ENCODE measurements around the gene FKRP. TPM values are rescaled to one million over a fixed set of nuclear protein-coding genes. Genes with fewer than 3 reads are reported as not detected.

The FKRP gene
- total RNA-seq, 1 experiment from 2014 or later, result 24.1 TPM

DNA sequence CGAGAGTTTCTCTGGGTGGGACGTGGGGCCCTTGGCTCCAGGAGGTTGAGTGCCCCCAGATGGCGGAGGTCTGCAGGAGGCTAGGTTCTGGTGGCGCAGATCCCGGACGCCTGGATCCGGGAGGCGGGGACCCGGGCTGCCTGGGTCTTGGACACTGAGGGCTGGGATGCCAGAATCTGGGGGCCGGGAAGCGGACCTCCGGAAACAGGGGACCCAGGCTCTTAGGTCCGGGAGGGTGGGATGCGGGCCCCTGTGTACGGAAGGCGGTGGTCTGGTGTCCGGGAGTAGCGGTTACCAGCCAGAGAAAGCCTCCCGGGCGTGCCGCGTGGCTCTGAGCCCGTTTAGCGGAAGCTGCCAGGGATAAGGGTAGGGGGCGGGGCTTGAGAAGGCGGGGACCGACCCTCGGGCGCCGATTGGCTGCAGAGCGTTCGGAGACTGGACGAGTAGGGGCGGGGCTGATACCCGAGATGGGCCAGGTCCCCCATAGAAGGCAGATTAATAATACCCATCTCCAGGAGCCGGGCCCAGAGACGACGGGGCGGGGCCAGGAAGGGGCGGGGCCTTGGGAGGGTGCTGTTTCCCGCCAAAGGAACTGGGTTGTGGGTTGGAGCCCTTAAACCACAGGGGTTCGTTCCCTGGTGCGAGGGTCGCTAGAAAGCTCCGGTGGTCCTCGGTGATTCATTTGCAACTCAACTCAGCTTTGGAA, 42.6 kb downstream of the FKRP start, which contains the start of gene SLC1A5 (continued):
- TF ChIP-seq, protein P1, sequence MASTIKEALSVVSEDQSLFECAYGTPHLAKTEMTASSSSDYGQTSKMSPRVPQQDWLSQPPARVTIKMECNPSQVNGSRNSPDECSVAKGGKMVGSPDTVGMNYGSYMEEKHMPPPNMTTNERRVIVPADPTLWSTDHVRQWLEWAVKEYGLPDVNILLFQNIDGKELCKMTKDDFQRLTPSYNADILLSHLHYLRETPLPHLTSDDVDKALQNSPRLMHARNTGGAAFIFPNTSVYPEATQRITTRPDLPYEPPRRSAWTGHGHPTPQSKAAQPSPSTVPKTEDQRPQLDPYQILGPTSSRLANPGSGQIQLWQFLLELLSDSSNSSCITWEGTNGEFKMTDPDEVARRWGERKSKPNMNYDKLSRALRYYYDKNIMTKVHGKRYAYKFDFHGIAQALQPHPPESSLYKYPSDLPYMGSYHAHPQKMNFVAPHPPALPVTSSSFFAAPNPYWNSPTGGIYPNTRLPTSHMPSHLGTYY (CRISPR knock-in tag; IDR thresholded peaks at IDR 0.05), result no peak
- TF ChIP-seq CREM (CRISPR knock-in tag; IDR thresholded peaks at IDR 0.05) (0 out of 2 replicates have a peak, but pooled peaks have one; percentile 52), HMGA2 (CRISPR knock-in tag; IDR thresholded peaks at IDR 0.05) (no peak), TCF7 (CRISPR knock-in tag; IDR thresholded peaks at IDR 0.05; ENCODE audit: low read depth) (0 out of 2 replicates have a peak, but pooled peaks have one; percentile 21), CREB1 (CRISPR knock-in tag; IDR thresholded peaks at IDR 0.05) (no peak), ZNF232 (CRISPR knock-in tag; IDR thresholded peaks at IDR 0.05) (no peak; the same call in 1 of the 2 replicates), TP53 (CRISPR knock-in tag; IDR thresholded peaks at IDR 0.05) (0 out of 2 replicates have a peak, but pooled peaks have one; percentile 61), SMAD3 (CRISPR knock-in tag; IDR thresholded peaks at IDR 0.05; ENCODE audit: borderline replicate concordance) (0 out of 2 replicates have a peak, but pooled peaks have one; percentile 16), ETV6 (CRISPR knock-in tag; IDR thresholded peaks at IDR 0.05) (peak; percentile 44; the same call in 1 of the 2 replicates), NR1H2 (CRISPR knock-in tag; IDR thresholded peaks at IDR 0.05) (no peak), MYBL2 (CRISPR knock-in tag; IDR thresholded peaks at IDR 0.05) (no peak), NR2C2 (CRISPR knock-in tag; IDR thresholded peaks at IDR 0.05) (no peak), JAZF1 (CRISPR knock-in tag; IDR thresholded peaks at IDR 0.05) (no peak), RELA (CRISPR knock-in tag; IDR thresholded peaks at IDR 0.05; ENCODE audit: borderline replicate concordance) (no peak), ZNF671 (CRISPR knock-in tag; IDR thresholded peaks at IDR 0.05) (no peak), ELF4 (CRISPR knock-in tag; IDR thresholded peaks at IDR 0.05; ENCODE audit: low read depth) (no peak), ZBTB21 (CRISPR knock-in tag; IDR thresholded peaks at IDR 0.05; ENCODE audit: borderline replicate concordance) (no peak), NFATC4 (CRISPR knock-in tag; IDR thresholded peaks at IDR 0.05) (no peak), CBFB (CRISPR knock-in tag; IDR thresholded peaks at IDR 0.05; ENCODE audit: low read depth) (no peak), ZNF138 (CRISPR knock-in tag; conservative IDR thresholded peaks at IDR 0.05) (no peak)
- TF ChIP-seq, protein P2, sequence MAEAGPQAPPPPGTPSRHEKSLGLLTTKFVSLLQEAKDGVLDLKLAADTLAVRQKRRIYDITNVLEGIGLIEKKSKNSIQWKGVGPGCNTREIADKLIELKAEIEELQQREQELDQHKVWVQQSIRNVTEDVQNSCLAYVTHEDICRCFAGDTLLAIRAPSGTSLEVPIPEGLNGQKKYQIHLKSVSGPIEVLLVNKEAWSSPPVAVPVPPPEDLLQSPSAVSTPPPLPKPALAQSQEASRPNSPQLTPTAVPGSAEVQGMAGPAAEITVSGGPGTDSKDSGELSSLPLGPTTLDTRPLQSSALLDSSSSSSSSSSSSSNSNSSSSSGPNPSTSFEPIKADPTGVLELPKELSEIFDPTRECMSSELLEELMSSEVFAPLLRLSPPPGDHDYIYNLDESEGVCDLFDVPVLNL (CRISPR knock-in tag; IDR thresholded peaks at IDR 0.05; ENCODE audit: borderline replicate concordance, low read depth), result no peak; the same call in 1 of the 2 replicates
- TF ChIP-seq, protein P3, sequence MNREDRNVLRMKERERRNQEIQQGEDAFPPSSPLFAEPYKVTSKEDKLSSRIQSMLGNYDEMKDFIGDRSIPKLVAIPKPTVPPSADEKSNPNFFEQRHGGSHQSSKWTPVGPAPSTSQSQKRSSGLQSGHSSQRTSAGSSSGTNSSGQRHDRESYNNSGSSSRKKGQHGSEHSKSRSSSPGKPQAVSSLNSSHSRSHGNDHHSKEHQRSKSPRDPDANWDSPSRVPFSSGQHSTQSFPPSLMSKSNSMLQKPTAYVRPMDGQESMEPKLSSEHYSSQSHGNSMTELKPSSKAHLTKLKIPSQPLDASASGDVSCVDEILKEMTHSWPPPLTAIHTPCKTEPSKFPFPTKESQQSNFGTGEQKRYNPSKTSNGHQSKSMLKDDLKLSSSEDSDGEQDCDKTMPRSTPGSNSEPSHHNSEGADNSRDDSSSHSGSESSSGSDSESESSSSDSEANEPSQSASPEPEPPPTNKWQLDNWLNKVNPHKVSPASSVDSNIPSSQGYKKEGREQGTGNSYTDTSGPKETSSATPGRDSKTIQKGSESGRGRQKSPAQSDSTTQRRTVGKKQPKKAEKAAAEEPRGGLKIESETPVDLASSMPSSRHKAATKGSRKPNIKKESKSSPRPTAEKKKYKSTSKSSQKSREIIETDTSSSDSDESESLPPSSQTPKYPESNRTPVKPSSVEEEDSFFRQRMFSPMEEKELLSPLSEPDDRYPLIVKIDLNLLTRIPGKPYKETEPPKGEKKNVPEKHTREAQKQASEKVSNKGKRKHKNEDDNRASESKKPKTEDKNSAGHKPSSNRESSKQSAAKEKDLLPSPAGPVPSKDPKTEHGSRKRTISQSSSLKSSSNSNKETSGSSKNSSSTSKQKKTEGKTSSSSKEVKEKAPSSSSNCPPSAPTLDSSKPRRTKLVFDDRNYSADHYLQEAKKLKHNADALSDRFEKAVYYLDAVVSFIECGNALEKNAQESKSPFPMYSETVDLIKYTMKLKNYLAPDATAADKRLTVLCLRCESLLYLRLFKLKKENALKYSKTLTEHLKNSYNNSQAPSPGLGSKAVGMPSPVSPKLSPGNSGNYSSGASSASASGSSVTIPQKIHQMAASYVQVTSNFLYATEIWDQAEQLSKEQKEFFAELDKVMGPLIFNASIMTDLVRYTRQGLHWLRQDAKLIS (CRISPR knock-in tag; IDR thresholded peaks at IDR 0.05; ENCODE audit: borderline replicate concordance), result no peak; the same call in 1 of the 2 replicates
- TF ChIP-seq, protein P4, sequence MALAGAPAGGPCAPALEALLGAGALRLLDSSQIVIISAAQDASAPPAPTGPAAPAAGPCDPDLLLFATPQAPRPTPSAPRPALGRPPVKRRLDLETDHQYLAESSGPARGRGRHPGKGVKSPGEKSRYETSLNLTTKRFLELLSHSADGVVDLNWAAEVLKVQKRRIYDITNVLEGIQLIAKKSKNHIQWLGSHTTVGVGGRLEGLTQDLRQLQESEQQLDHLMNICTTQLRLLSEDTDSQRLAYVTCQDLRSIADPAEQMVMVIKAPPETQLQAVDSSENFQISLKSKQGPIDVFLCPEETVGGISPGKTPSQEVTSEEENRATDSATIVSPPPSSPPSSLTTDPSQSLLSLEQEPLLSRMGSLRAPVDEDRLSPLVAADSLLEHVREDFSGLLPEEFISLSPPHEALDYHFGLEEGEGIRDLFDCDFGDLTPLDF (CRISPR knock-in tag; IDR thresholded peaks at IDR 0.05), result no peak
- TF ChIP-seq, protein P5, sequence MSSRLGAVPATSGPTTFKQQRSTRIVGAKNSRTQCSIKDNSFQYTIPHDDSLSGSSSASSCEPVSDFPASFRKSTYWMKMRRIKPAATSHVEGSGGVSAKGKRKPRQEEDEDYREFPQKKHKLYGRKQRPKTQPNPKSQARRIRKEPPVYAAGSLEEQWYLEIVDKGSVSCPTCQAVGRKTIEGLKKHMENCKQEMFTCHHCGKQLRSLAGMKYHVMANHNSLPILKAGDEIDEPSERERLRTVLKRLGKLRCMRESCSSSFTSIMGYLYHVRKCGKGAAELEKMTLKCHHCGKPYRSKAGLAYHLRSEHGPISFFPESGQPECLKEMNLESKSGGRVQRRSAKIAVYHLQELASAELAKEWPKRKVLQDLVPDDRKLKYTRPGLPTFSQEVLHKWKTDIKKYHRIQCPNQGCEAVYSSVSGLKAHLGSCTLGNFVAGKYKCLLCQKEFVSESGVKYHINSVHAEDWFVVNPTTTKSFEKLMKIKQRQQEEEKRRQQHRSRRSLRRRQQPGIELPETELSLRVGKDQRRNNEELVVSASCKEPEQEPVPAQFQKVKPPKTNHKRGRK (CRISPR knock-in tag; IDR thresholded peaks at IDR 0.05; ENCODE audit: borderline replicate concordance), result no peak
- TF ChIP-seq, protein P6, sequence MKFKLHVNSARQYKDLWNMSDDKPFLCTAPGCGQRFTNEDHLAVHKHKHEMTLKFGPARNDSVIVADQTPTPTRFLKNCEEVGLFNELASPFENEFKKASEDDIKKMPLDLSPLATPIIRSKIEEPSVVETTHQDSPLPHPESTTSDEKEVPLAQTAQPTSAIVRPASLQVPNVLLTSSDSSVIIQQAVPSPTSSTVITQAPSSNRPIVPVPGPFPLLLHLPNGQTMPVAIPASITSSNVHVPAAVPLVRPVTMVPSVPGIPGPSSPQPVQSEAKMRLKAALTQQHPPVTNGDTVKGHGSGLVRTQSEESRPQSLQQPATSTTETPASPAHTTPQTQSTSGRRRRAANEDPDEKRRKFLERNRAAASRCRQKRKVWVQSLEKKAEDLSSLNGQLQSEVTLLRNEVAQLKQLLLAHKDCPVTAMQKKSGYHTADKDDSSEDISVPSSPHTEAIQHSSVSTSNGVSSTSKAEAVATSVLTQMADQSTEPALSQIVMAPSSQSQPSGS (CRISPR knock-in tag; IDR thresholded peaks at IDR 0.05; ENCODE audit: borderline replicate concordance, low read depth), result no peak
- TF ChIP-seq, protein P7, sequence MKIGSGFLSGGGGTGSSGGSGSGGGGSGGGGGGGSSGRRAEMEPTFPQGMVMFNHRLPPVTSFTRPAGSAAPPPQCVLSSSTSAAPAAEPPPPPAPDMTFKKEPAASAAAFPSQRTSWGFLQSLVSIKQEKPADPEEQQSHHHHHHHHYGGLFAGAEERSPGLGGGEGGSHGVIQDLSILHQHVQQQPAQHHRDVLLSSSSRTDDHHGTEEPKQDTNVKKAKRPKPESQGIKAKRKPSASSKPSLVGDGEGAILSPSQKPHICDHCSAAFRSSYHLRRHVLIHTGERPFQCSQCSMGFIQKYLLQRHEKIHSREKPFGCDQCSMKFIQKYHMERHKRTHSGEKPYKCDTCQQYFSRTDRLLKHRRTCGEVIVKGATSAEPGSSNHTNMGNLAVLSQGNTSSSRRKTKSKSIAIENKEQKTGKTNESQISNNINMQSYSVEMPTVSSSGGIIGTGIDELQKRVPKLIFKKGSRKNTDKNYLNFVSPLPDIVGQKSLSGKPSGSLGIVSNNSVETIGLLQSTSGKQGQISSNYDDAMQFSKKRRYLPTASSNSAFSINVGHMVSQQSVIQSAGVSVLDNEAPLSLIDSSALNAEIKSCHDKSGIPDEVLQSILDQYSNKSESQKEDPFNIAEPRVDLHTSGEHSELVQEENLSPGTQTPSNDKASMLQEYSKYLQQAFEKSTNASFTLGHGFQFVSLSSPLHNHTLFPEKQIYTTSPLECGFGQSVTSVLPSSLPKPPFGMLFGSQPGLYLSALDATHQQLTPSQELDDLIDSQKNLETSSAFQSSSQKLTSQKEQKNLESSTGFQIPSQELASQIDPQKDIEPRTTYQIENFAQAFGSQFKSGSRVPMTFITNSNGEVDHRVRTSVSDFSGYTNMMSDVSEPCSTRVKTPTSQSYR (CRISPR knock-in tag; IDR thresholded peaks at IDR 0.05), result no peak
